ENCODE data around the gene CYLD. TPM values are rescaled to one million over a fixed set of nuclear protein-coding genes. Genes with fewer than 3 reads are reported as not detected.

Gene CYLD
- total RNA-seq, 2 experiments from 2014 or later = 360 to 373 TPM

DNA sequence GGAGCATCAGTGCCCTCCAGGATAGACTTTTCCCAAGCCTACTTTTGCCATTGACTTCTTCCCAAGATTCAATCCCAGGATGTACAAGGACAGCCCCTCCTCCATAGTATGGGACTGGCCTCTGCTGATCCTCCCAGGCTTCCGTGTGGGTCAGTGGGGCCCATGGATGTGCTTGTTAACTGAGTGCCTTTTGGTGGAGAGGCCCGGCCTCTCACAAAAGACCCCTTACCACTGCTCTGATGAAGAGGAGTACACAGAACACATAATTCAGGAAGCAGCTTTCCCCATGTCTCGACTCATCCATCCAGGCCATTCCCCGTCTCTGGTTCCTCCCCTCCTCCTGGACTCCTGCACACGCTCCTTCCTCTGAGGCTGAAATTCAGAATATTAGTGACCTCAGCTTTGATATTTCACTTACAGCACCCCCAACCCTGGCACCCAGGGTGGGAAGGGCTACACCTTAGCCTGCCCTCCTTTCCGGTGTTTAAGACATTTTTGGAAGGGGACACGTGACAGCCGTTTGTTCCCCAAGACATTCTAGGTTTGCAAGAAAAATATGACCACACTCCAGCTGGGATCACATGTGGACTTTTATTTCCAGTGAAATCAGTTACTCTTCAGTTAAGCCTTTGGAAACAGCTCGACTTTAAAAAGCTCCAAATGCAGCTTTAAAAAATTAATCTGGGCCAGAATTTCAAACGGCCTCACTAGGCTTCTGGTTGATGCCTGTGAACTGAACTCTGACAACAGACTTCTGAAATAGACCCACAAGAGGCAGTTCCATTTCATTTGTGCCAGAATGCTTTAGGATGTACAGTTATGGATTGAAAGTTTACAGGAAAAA lies 9.7 kb upstream of the CYLD start:
- Histone ChIP-seq H3K4me3 (ENCODE audit: low read length) (no peak overlapping the region), H3K27ac (ENCODE audit: low read depth in 1 of 2, low read length in 2 of 2) (peak overlapping the region in 1 of 2 donors; percentile 31), H3K4me1 (ENCODE audit: insufficient read depth, low read length) (peaks cover 16% of the 10 kb centered on the region), H3K27me3 (ENCODE audit: control insufficient read depth in 1 of 2, insufficient read depth in 2 of 2, low read length in 2 of 2) (no peaks in the 10 kb centered on the region), H3K9me3 (ENCODE audit: control insufficient read depth in 1 of 2, insufficient read depth in 1 of 2, low read length in 2 of 2) (no peaks in the 10 kb centered on the region), H3K36me3 (ENCODE audit: insufficient read depth, low read length) (peaks cover 10% of the 10 kb centered on the region)
- intact Hi-C loops (cut with DNase I, micrococcal nuclease) = no loop called here
- ChIA-PET CTCF (interaction anchor here (0.9 to 1.2 kb wide), 2 partner anchors 12 to 74 kb away, joined by 3 to 4 read pairs; no protein-coding TSS in a partner anchor), POLR2A (interaction anchor here (1.3 to 2.5 kb wide), 3 partner anchors 9 to 51 kb away, joined by 3 to 20 read pairs (median 13); partner anchors contain the start of genes CYLD and SNX20)
- no peaks in the 10 kb centered on the region for H3K9me3 Mint-ChIP-seq
- peaks cover 15% of the 10 kb centered on the region for H3K4me1 Mint-ChIP-seq (ENCODE audit: low read depth)
- TF ChIP-seq CTCF (IDR thresholded peaks at IDR 0.05) = no peak
- no peaks in the 10 kb centered on the region for H3K27me3 Mint-ChIP-seq
- H3K27ac Mint-ChIP-seq = peak overlapping the region; percentile 80
- H3K36me3 Mint-ChIP-seq (ENCODE audit: low read depth) = peaks cover 4% of the 10 kb centered on the region
- H3K4me3 Mint-ChIP-seq = no peak overlapping the region
- ATAC-seq (ENCODE audit: poor library complexity) (no peak), DNase-seq (no peak)

GRCh38 chr16:50733468-50733867 lies 8.4 kb upstream of the CYLD start:
- Mint-ChIP-seq H3K9me3 (no peaks in the 10 kb centered on the region), H3K4me3 (no peak overlapping the region), H3K36me3 (ENCODE audit: low read depth) (peaks cover 4% of the 10 kb centered on the region), H3K4me1 (ENCODE audit: low read depth) (peaks cover 15% of the 10 kb centered on the region), H3K27me3 (no peaks in the 10 kb centered on the region), H3K27ac (no peak overlapping the region)
- Histone ChIP-seq H3K27ac (ENCODE audit: low read depth in 1 of 2, low read length in 2 of 2) (no peak overlapping the region), H3K4me1 (ENCODE audit: insufficient read depth, low read length) (peaks cover 16% of the 10 kb centered on the region), H3K27me3 (ENCODE audit: control insufficient read depth in 1 of 2, insufficient read depth in 2 of 2, low read length in 2 of 2) (no peaks in the 10 kb centered on the region), H3K4me3 (ENCODE audit: low read length) (no peak overlapping the region), H3K9me3 (ENCODE audit: control insufficient read depth in 1 of 2, insufficient read depth in 1 of 2, low read length in 2 of 2) (no peaks in the 10 kb centered on the region), H3K36me3 (ENCODE audit: insufficient read depth, low read length) (peaks cover 10% of the 10 kb centered on the region)
- POLR2A ChIA-PET = no interaction called here
- CTCF ChIA-PET = no interaction called here
- intact Hi-C loops (cut with DNase I, micrococcal nuclease) = no loop called here
- DNase-seq = no peak
- TF ChIP-seq CTCF (IDR thresholded peaks at IDR 0.05) = no peak
- no peak for ATAC-seq (ENCODE audit: poor library complexity)

- Mint-ChIP-seq H3K9me3 (no peaks in the 10 kb centered on the region), H3K36me3 (ENCODE audit: low read depth) (peaks cover 4% of the 10 kb centered on the region), H3K4me3 (no peak overlapping the region), H3K27me3 (no peaks in the 10 kb centered on the region), H3K27ac (no peak overlapping the region), H3K4me1 (ENCODE audit: low read depth) (peaks cover 20% of the 10 kb centered on the region)
- Histone ChIP-seq H3K36me3 (ENCODE audit: insufficient read depth, low read length) (peaks cover 4% of the 10 kb centered on the region), H3K4me1 (ENCODE audit: insufficient read depth, low read length) (peaks cover 14% of the 10 kb centered on the region), H3K27me3 (ENCODE audit: control insufficient read depth in 1 of 2, insufficient read depth in 2 of 2, low read length in 2 of 2) (no peaks in the 10 kb centered on the region), H3K4me3 (ENCODE audit: low read length) (no peak overlapping the region), H3K9me3 (ENCODE audit: control insufficient read depth in 1 of 2, insufficient read depth in 1 of 2, low read length in 2 of 2) (no peaks in the 10 kb centered on the region), H3K27ac (ENCODE audit: low read depth in 1 of 2, low read length in 2 of 2) (no peak overlapping the region)
- no peak for TF ChIP-seq CTCF (IDR thresholded peaks at IDR 0.05)
- intact Hi-C loops (cut with DNase I, micrococcal nuclease) = loop anchor here in 1 of 2 experiments (2.0 kb wide), 1 partner anchor 47 kb away; no protein-coding TSS in a partner anchor
- DNase-seq (no peak), ATAC-seq (ENCODE audit: poor library complexity) (no peak)
- POLR2A ChIA-PET = interaction anchor here (0.9 kb wide), 1 partner anchor 9 kb away, joined by 5 read pairs; no protein-coding TSS in a partner anchor
- CTCF ChIA-PET = no interaction called here
Observed at GRCh38 chr16:50735629-50736122, 6.2 kb upstream of the CYLD start.

All from CD4-positive, alpha-beta T cell (primary cell).